SK-N-SH (cell line): ENCODE data around the gene PDE10A. TPM values are rescaled to one million over a fixed set of nuclear protein-coding genes. Genes with fewer than 3 reads are reported as not detected.

ENCODE experiments used
- CTCF ChIA-PET: fragments of 300-600, 350-600 bp; formaldehyde crosslinking; extraction: SDS; loops from one replicate; lab custom pipeline; 2021; lab: Yijun Ruan, JAX
- POLR2A ChIA-PET: fragments of 350-600 bp; sonication (Branson Sonifier 250); formaldehyde crosslinking; extraction: SDS; loops from one replicate; lab custom pipeline; 2020; ENCODE audit warnings: antibody characterized with exemption, inconsistent platforms; lab: Yijun Ruan, JAX
- DNase-seq: peaks from one replicate; pipeline ENCODE4 v3.0.0; 2012
- H2AFZ ChIP-seq: fragments of 200-600 bp; sonication (generic); 2 replicates; pipeline ENCODE4 v1.8.1; 2016; ENCODE audit warnings: antibody characterized with exemption, mild to moderate bottlenecking, low read depth
- H3F3A ChIP-seq: fragments of 200-600 bp; sonication (generic); replicated peaks from 2 replicates; pipeline ENCODE3; 2016; ENCODE audit warnings: antibody characterized with exemption, mild to moderate bottlenecking; ENCODE audit not compliant: insufficient read depth
- H3K27ac ChIP-seq, 2 experiments: fragments of 200-500 bp in 1 of 2; fragments of 200-600 bp in 1 of 2; sonication (Bioruptor generic) in 1 of 2; sonication (generic), shearing (Covaris generic) in 1 of 2; 2 replicates each; pipeline versions ENCODE4 v1.5.1 to v1.6.1; 2014 to 2016; ENCODE audit warnings: low read depth in 2 of 2, inconsistent platforms in 1 of 2, low read length in 1 of 2, mild to moderate bottlenecking in 1 of 2, mixed read lengths in 1 of 2
- H3K27me3 ChIP-seq: fragments of 200-600 bp; sonication (generic), shearing (Covaris generic); 2 replicates; pipeline ENCODE4 v1.6.1; 2016; ENCODE audit warnings: mixed run types; ENCODE audit not compliant: insufficient read depth
- H3K36me3 ChIP-seq, 2 experiments: fragments of 200-500 bp in 1 of 2; fragments of 200-600 bp in 1 of 2; sonication (Bioruptor generic) in 1 of 2; sonication (generic) in 1 of 2; replicated peaks in 1 of 2; 2 replicates each; pipeline versions ENCODE3 to v1.5.1; 2014 to 2016; ENCODE audit warnings: low read length in 1 of 2, mild to moderate bottlenecking in 1 of 2; ENCODE audit not compliant: insufficient read depth in 2 of 2, control insufficient read depth in 1 of 2
- H3K4me1 ChIP-seq, 2 experiments: fragments of 200-500 bp in 1 of 2; fragments of 200-600 bp in 1 of 2; sonication (Bioruptor generic) in 1 of 2; sonication (generic), shearing (Covaris generic) in 1 of 2; 2 replicates each; pipeline versions ENCODE4 v1.5.1 to v1.6.1; 2014 to 2016; ENCODE audit warnings: low read depth in 1 of 2, low read length in 1 of 2, mixed run types in 1 of 2; ENCODE audit not compliant: insufficient read depth in 2 of 2, control insufficient read depth in 1 of 2
- H3K4me2 ChIP-seq: fragments of 200-600 bp; sonication (generic), shearing (Covaris generic); 2 replicates; pipeline ENCODE4 v1.6.1; 2017; ENCODE audit warnings: mixed run types
- H3K4me3 ChIP-seq, 2 experiments: fragments of 200-500 bp in 1 of 2; fragments of 200-600 bp in 1 of 2; sonication (Bioruptor generic) in 1 of 2; sonication (generic), shearing (Covaris generic) in 1 of 2; 2 replicates each; pipeline versions ENCODE4 v1.5.1 to v1.8.1; 2014 to 2016; ENCODE audit warnings: low read depth in 2 of 2, inconsistent platforms in 1 of 2, low read length in 1 of 2, mild to moderate bottlenecking in 1 of 2, mixed read lengths in 1 of 2, moderate library complexity in 1 of 2
- H3K79me2 ChIP-seq: fragments of 200-600 bp; sonication (generic); 2 replicates; pipeline ENCODE4 v1.8.1; 2017; ENCODE audit warnings: mild to moderate bottlenecking; ENCODE audit not compliant: insufficient read depth
- H3K9ac ChIP-seq: fragments of 200-600 bp; sonication (generic); 2 replicates; pipeline ENCODE4 v1.6.1; 2017; ENCODE audit warnings: mixed run types
- H3K9me2 ChIP-seq: fragments of 200-600 bp; sonication (generic); 2 replicates; pipeline ENCODE4 v1.6.1; 2017; ENCODE audit warnings: mixed run types
- H3K9me3 ChIP-seq: fragments of 200-600 bp; sonication (generic); 2 replicates; pipeline ENCODE4 v1.6.1; 2017; ENCODE audit warnings: mixed run types, mild to moderate bottlenecking, moderate library complexity
- H4K20me1 ChIP-seq: fragments of 200-600 bp; sonication (generic); 2 replicates; pipeline ENCODE4 v1.6.1; 2017; ENCODE audit warnings: mild to moderate bottlenecking, mixed run types; ENCODE audit not compliant: insufficient read depth
- ELF1 ChIP-seq: IDR thresholded peaks from 2 replicates; pipeline ENCODE4 v1.4.0; 2012
- FOSL2 ChIP-seq: IDR thresholded peaks from 2 replicates; pipeline ENCODE4 v1.4.0; 2012; ENCODE audit warnings: low read depth, mild to moderate bottlenecking, moderate library complexity, borderline replicate concordance
- FOXM1 ChIP-seq: IDR thresholded peaks from 2 replicates; pipeline ENCODE4 v1.4.0; 2012; ENCODE audit warnings: low read depth, mild to moderate bottlenecking
- GABPA ChIP-seq: IDR thresholded peaks from 2 replicates; pipeline ENCODE4 v1.4.0; 2012; ENCODE audit warnings: low read depth, mild to moderate bottlenecking
- IRF3 ChIP-seq: fragments of 150-350 bp; IDR thresholded peaks from 2 replicates; pipeline ENCODE4 v1.6.1; 2016; ENCODE audit warnings: mild to moderate bottlenecking, low read depth, low read length
- JUND ChIP-seq: IDR thresholded peaks from 2 replicates; pipeline ENCODE4 v1.4.0; 2012
- MAX ChIP-seq: IDR thresholded peaks from 2 replicates; pipeline ENCODE4 v1.4.0; 2012; ENCODE audit warnings: low read depth
- MEF2A ChIP-seq: IDR thresholded peaks from 2 replicates; pipeline ENCODE4 v1.4.0; 2012; ENCODE audit warnings: low read depth, borderline replicate concordance
- MXI1 ChIP-seq: IDR thresholded peaks from 2 replicates; pipeline ENCODE4 v1.6.1; 2012; ENCODE audit warnings: mild to moderate bottlenecking, low read depth, low read length, improper control_type of control experiment
- NFIC ChIP-seq: IDR thresholded peaks from 2 replicates; pipeline ENCODE4 v1.4.0; 2012; ENCODE audit warnings: borderline replicate concordance
- RAD21 ChIP-seq: IDR thresholded peaks from 2 replicates; pipeline ENCODE4 v1.6.1; 2012; ENCODE audit warnings: mild to moderate bottlenecking, low read length
- RFX5 ChIP-seq: IDR thresholded peaks from 2 replicates; pipeline ENCODE4 v1.6.1; 2012; ENCODE audit warnings: mild to moderate bottlenecking, improper control_type of control experiment, low read length
- SMC3 ChIP-seq: IDR thresholded peaks from 2 replicates; pipeline ENCODE4 v1.6.1; 2012; ENCODE audit warnings: low read depth, low read length, improper control_type of control experiment
- TAF1 ChIP-seq: IDR thresholded peaks from 2 replicates; pipeline ENCODE4 v1.6.1; 2012; ENCODE audit warnings: low read depth, mild to moderate bottlenecking, low read length, moderate library complexity, borderline replicate concordance
- TCF12 ChIP-seq: IDR thresholded peaks from 2 replicates; pipeline ENCODE4 v1.4.0; 2012
- USF2 ChIP-seq: fragments of 150-350 bp; IDR thresholded peaks from 2 replicates; pipeline ENCODE4 v1.6.1; 2017; ENCODE audit warnings: antibody characterized with exemption, low read length, low read depth, borderline replicate concordance
- YY1 ChIP-seq: IDR thresholded peaks from 2 replicates; pipeline ENCODE4 v1.4.0; 2012; ENCODE audit warnings: low read depth, mild to moderate bottlenecking
- WGBS: methylation state at CpG from one replicate; pipeline ENCODE4 v1.1.6; 2017; ENCODE audit warnings: low lambda C conversion rate; 5-methylcytosine and 5-hydroxymethylcytosine counted together
- polyA plus RNA-seq, 3 experiments: library from polyadenylated mRNA; depleted of rRNA; stranded (reverse); fragments of >200 nt; gene quantifications; 2 replicates each; pipeline ENCODE4 v1.2.3, GENCODE V29; 2012
- TF ChIP-seq, protein P1 (sequence below): IDR thresholded peaks from 2 replicates; pipeline ENCODE4 v1.4.0; 2012; ENCODE audit warnings: low read depth, borderline replicate concordance
- TF ChIP-seq, protein P2 (sequence below): IDR thresholded peaks from 2 replicates; pipeline ENCODE4; 2012
- TF ChIP-seq, protein P3 (sequence below): IDR thresholded peaks from 2 replicates; pipeline ENCODE4 v1.6.1; 2012; ENCODE audit warnings: mild to moderate bottlenecking, low read depth, low read length, moderate library complexity

PDE10A gene
- polyA plus RNA-seq, 1 of the 3 experiments (the other 2 are of a cell fraction): 0.43 TPM

DNA sequence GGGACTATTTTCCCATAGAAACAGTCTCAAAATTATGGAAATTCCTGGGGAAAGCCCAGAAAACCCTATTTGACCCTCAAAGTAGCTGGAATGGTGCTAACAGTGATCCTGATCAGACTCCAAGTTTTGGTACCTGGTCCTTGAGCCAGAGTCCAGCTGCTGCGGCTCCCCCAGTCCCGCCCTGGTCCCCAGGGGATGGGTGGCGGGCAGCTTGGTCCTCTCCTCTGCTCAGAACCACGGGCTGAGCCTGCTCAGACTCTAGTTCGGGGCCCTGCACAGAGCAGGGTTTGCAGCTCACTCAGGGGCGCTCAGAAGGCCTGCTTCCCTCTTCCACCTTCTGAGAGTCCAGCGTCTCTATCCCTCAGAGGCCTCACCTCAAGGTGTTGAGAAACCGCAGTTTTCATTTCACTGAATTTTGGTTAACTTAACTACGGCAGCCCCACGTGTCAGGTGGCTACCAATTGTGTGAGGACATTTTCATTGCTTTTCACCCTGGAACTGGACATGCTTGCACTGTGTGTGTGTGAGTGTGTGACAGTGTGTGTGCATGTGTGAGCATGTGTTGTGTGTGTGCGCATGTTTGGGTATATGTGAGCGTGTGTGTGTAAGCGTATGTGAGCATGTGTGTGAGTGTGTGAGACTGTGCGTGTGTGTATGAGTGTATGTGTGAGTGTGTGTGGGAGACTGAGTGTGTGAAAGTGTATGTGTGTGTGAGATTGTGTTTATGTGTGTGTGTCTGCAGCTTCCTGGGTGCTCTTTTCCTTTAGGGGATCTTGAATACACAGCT lies 44.2 kb upstream of the PDE10A start:
- POLR2A ChIA-PET: no interaction called here
- no peak overlapping the region for H3K27ac ChIP-seq
- no peak for DNase-seq

More for the DNA sequence above, 44.2 kb upstream of the PDE10A start:
- H3K4me2 ChIP-seq: no peak overlapping the region
- no peaks in the 10 kb centered on the region for H4K20me1 ChIP-seq
- WGBS: 86% methylated on average over 9 of the region's 14 CpGs
- no peaks in the 10 kb centered on the region for H3K27me3 ChIP-seq
- no peak overlapping the region for H3K4me3 ChIP-seq
- TF ChIP-seq IRF3 (no peak), RFX5 (no peak), NFIC (no peak), JUND (no peak), MAX (no peak), SMC3 (no peak), MEF2A (no peak), RAD21 (no peak), FOXM1 (no peak), USF2 (no peak), TAF1 (no peak), FOSL2 (no peak), ELF1 (no peak), GABPA (no peak), TCF12 (no peak), MXI1 (no peak), YY1 (no peak)
- TF ChIP-seq, protein P1, sequence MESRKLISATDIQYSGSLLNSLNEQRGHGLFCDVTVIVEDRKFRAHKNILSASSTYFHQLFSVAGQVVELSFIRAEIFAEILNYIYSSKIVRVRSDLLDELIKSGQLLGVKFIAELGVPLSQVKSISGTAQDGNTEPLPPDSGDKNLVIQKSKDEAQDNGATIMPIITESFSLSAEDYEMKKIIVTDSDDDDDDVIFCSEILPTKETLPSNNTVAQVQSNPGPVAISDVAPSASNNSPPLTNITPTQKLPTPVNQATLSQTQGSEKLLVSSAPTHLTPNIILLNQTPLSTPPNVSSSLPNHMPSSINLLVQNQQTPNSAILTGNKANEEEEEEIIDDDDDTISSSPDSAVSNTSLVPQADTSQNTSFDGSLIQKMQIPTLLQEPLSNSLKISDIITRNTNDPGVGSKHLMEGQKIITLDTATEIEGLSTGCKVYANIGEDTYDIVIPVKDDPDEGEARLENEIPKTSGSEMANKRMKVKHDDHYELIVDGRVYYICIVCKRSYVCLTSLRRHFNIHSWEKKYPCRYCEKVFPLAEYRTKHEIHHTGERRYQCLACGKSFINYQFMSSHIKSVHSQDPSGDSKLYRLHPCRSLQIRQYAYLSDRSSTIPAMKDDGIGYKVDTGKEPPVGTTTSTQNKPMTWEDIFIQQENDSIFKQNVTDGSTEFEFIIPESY: no peak
- TF ChIP-seq, protein P2, sequence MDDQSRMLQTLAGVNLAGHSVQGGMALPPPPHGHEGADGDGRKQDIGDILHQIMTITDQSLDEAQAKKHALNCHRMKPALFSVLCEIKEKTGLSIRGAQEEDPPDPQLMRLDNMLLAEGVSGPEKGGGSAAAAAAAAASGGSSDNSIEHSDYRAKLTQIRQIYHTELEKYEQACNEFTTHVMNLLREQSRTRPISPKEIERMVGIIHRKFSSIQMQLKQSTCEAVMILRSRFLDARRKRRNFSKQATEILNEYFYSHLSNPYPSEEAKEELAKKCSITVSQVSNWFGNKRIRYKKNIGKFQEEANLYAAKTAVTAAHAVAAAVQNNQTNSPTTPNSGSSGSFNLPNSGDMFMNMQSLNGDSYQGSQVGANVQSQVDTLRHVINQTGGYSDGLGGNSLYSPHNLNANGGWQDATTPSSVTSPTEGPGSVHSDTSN: no peak
- TF ChIP-seq, protein P3, sequence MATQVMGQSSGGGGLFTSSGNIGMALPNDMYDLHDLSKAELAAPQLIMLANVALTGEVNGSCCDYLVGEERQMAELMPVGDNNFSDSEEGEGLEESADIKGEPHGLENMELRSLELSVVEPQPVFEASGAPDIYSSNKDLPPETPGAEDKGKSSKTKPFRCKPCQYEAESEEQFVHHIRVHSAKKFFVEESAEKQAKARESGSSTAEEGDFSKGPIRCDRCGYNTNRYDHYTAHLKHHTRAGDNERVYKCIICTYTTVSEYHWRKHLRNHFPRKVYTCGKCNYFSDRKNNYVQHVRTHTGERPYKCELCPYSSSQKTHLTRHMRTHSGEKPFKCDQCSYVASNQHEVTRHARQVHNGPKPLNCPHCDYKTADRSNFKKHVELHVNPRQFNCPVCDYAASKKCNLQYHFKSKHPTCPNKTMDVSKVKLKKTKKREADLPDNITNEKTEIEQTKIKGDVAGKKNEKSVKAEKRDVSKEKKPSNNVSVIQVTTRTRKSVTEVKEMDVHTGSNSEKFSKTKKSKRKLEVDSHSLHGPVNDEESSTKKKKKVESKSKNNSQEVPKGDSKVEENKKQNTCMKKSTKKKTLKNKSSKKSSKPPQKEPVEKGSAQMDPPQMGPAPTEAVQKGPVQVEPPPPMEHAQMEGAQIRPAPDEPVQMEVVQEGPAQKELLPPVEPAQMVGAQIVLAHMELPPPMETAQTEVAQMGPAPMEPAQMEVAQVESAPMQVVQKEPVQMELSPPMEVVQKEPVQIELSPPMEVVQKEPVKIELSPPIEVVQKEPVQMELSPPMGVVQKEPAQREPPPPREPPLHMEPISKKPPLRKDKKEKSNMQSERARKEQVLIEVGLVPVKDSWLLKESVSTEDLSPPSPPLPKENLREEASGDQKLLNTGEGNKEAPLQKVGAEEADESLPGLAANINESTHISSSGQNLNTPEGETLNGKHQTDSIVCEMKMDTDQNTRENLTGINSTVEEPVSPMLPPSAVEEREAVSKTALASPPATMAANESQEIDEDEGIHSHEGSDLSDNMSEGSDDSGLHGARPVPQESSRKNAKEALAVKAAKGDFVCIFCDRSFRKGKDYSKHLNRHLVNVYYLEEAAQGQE: no peak
- no peaks in the 10 kb centered on the region for H3K36me3 ChIP-seq
- no peak overlapping the region for H3K9ac ChIP-seq
- CTCF ChIA-PET: no interaction called here
- no peaks in the 10 kb centered on the region for H3K9me2 ChIP-seq
- H2AFZ ChIP-seq: no peak overlapping the region
- no peaks in the 10 kb centered on the region for H3K9me3 ChIP-seq
- H3F3A ChIP-seq: no peaks in the 10 kb centered on the region
- no peaks in the 10 kb centered on the region for H3K4me1 ChIP-seq
- no peaks in the 10 kb centered on the region for H3K79me2 ChIP-seq
